ENCODE results near the gene FBXO44.

FBXO44 gene

GRCh38 chr1:11661103-11661502, 6.4 kb downstream of the FBXO44 start:
- no peak for DNase-seq

GRCh38 chr1:11664336-11665065, 9.8 kb downstream of the FBXO44 start:
- DNase-seq: peak; percentile 46

GRCh38 chr1:11668516-11668915, 13.8 kb downstream of the FBXO44 start:
- no peak for DNase-seq

GRCh38 chr1:11670747-11671146, 16.1 kb downstream of the FBXO44 start:
- DNase-seq: no peak

- DNase-seq: no peak
Measured at GRCh38 chr1:11671205-11671543, 16.5 kb downstream of the FBXO44 start.

GRCh38 chr1:11671544-11672286, 17.0 kb downstream of the FBXO44 start:
- no peak for DNase-seq

GRCh38 chr1:11673089-11673769, 18.6 kb downstream of the FBXO44 start:
- no peak for DNase-seq

GRCh38 chr1:11674488-11674887, 19.8 kb downstream of the FBXO44 start:
- no peak for DNase-seq

GRCh38 chr1:11675325-11675724, 20.6 kb downstream of the FBXO44 start:
- DNase-seq: no peak

- no peak for DNase-seq
Measured at GRCh38 chr1:11676386-11677103, 21.9 kb downstream of the FBXO44 start.

GRCh38 chr1:11678442-11678841, 23.8 kb downstream of the FBXO44 start:
- DNase-seq: no peak

GRCh38 chr1:11680270-11681070, 25.8 kb downstream of the FBXO44 start:
- no peak for DNase-seq

GRCh38 chr1:11681071-11681771, 26.5 kb downstream of the FBXO44 start, which contains the start of gene MAD2L2:
TSS of gene MAD2L2 (minus strand) at chr1:11681148. CDS start at chr1:11680601, 547 bp downstream.
- DNase-seq: peak; percentile 91

GRCh38 chr1:11682287-11682771, 27.7 kb downstream of the FBXO44 start:
- no peak for DNase-seq

GRCh38 chr1:11682799-11683198, 28.1 kb downstream of the FBXO44 start:
- no peak for DNase-seq

GRCh38 chr1:11684070-11684469, 29.4 kb downstream of the FBXO44 start:
- DNase-seq: no peak

- no peak for DNase-seq
Measured at GRCh38 chr1:11685210-11685752, 30.6 kb downstream of the FBXO44 start.

GRCh38 chr1:11688506-11688905, 33.8 kb downstream of the FBXO44 start:
- DNase-seq: no peak

- peak; percentile 45 for DNase-seq
Measured at GRCh38 chr1:11690397-11691301, 36.0 kb downstream of the FBXO44 start.
